CD4-positive, alpha-beta T cell (primary cell): Measurements from ENCODE around the gene VPS13D. TPM values are rescaled to one million over a fixed set of nuclear protein-coding genes. Genes with fewer than 3 reads are reported as not detected.

Experiments used
- ATAC-seq: fragments of 200-7000 bp; cut with Tn5 transposase; one replicate; pipeline ENCODE4 v1.10.0; 2022; ENCODE audit warnings: mild to moderate bottlenecking; ENCODE audit not compliant: poor library complexity
- CTCF ChIA-PET: fragments of 350-600 bp; sonication (Branson Sonifier 250); formaldehyde crosslinking; loops from one replicate; lab custom pipeline; 2021; ENCODE audit warnings: antibody characterized with exemption, inconsistent platforms; lab: Charles Lee
- POLR2A ChIA-PET: fragments of 350-600 bp; sonication (Branson Sonifier 250); formaldehyde crosslinking; loops from one replicate; lab custom pipeline; 2021; ENCODE audit warnings: antibody characterized with exemption, inconsistent platforms; lab: Charles Lee
- DNase-seq, 14 experiments: peaks; one replicate each; pipeline ENCODE4 v3.0.0-alpha.2; 2013 to 2020; ENCODE audit warnings: mixed read lengths in 2 of 14
- H3K27ac ChIP-seq, 2 donors: one replicate each; pipeline versions ENCODE4 v1.5.1 to v1.7.0; 2013; ENCODE audit warnings: low read length in 2 of 2, low read depth in 1 of 2, mild to moderate bottlenecking in 1 of 2
- H3K27me3 ChIP-seq, 2 experiments: 1 replicate in 1 of 2; 2 replicates in 1 of 2; pipeline versions ENCODE4 v1.6.1 to v1.7.0; 2013; ENCODE audit warnings: low read length in 2 of 2, control low read depth in 1 of 2, mild to moderate bottlenecking in 1 of 2, moderate library complexity in 1 of 2; ENCODE audit not compliant: insufficient read depth in 2 of 2, control insufficient read depth in 1 of 2
- H3K36me3 ChIP-seq: one replicate; pipeline ENCODE4 v1.6.1; 2013; ENCODE audit warnings: low read length, control low read depth; ENCODE audit not compliant: insufficient read depth
- H3K4me1 ChIP-seq: one replicate; pipeline ENCODE4 v1.6.1; 2013; ENCODE audit warnings: low read length, control low read depth; ENCODE audit not compliant: insufficient read depth
- H3K4me3 ChIP-seq: one replicate; pipeline ENCODE4 v1.5.1; 2013; ENCODE audit warnings: mild to moderate bottlenecking, low read length, moderate library complexity
- H3K9me3 ChIP-seq, 2 experiments: 1 replicate in 1 of 2; 2 replicates in 1 of 2; pipeline versions ENCODE4 v1.6.1 to v1.7.0; 2013; ENCODE audit warnings: low read length in 2 of 2, mild to moderate bottlenecking in 2 of 2, control low read depth in 1 of 2, moderate library complexity in 1 of 2; ENCODE audit not compliant: control insufficient read depth in 1 of 2, insufficient read depth in 1 of 2
- H3K27ac Mint-ChIP-seq: one replicate; pipeline ENCODE4 v1.8.0; 2020; ENCODE audit warnings: mixed read lengths
- H3K27me3 Mint-ChIP-seq: one replicate; pipeline ENCODE4 v1.8.0; 2021; ENCODE audit warnings: mixed read lengths
- H3K36me3 Mint-ChIP-seq: one replicate; pipeline ENCODE4 v1.8.0; 2021; ENCODE audit warnings: low read depth, mixed read lengths
- H3K4me1 Mint-ChIP-seq: one replicate; pipeline ENCODE4 v1.8.0; 2021; ENCODE audit warnings: low read depth, mixed read lengths
- H3K4me3 Mint-ChIP-seq: one replicate; pipeline ENCODE4 v1.8.0; 2020; ENCODE audit warnings: mild to moderate bottlenecking, mixed read lengths
- H3K9me3 Mint-ChIP-seq: one replicate; pipeline ENCODE4 v1.8.0; 2020; ENCODE audit warnings: mixed read lengths
- CTCF ChIP-seq: fragments of 200-600 bp; IDR thresholded peaks from one replicate; pipeline ENCODE4 v1.8.0; 2022; ENCODE audit warnings: antibody characterized with exemption, mild to moderate bottlenecking
- intact Hi-C, 2 experiments: fragments of 100-400 bp; cut with DNase I in 1 of 2; cut with micrococcal nuclease in 1 of 2; formaldehyde crosslinking; loops; one replicate each; pipeline versions ENCODE4 v1.15.1 to v1.9.0; 2023 to 2025; cut with DNase I, micrococcal nuclease
- total RNA-seq, 174 experiments: library from RNA in 2 of 174; stranded (reverse) in 2 of 174; gene quantifications; one replicate each; pipeline ENCODE4 v1.2.3 and lab custom pipeline; 2021 to 2026

Gene VPS13D
- total RNA-seq, 2 experiments from 2014 or later: 63.0 to 67.3 TPM

DNA sequence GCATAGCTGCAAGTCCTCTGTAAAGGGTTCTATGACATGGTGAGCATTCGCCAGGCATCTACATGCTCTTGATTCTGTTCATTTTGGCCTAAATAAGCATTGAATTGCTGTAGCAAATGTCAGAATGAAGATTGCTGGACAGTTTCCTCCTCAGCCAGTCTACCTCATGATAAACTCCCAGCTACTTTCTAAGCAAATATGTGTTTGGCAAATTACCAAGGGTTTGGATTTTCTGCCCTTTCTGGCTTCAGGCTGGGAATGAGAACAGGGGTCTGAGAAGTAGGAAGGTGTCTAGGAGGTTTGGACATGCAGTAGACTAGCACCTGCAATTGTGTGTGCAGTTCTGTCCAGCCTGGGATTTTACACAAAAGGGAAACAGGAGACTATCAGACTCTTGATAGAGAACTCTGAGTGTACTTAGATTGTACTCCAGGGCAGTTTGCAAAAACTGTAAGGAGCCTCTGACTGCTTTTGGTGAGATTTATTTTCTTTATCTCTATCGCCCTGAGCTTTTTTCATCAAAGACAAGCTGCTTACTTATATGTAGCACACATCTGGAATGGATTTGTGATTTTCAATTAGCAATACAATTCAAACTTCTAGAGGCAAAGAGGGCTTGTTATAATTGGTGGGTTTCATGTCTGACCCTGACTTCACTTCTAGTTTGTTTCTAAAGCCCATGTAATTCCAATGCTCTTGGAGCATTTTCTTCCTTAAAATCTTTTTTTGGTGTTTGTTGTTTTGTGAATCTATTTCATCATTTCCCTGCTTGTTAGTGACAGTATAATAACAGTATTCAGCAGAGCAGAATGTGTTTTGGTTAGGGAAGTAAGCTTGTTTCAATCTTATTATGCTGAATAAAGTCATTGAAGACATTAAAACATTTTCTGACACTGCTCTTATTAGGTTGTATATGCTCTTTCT is 150.8 kb downstream of the VPS13D start:
- no peak for ATAC-seq
- H3K27ac Mint-ChIP-seq: peak overlapping the region; percentile 51
- H3K36me3 Mint-ChIP-seq: peaks cover 91% of the 10 kb centered on the region

DNA sequence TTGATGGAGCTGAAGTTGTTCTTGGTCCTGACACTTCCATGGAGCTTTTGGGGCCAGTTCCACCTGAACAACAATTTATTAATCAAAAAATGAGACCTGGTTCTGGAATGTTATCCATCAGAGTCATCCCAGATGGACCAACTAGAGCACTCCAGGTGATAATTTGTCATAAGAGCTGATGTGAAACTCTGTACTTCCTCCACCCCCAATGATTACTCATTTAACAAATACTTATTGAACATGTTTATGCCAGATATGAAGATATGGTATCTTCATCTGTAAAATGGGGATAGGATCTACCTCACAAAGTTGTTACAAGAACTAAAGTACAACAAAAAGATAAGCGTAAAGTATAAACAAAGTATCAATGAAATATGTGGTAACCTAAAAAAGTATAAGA is 153.2 kb downstream of the VPS13D start:
- no peak overlapping the region for H3K27ac ChIP-seq
- POLR2A ChIA-PET: no interaction called here

More for the DNA sequence above, 150.8 kb downstream of the VPS13D start:
- H3K9me3 Mint-ChIP-seq: no peaks in the 10 kb centered on the region
- Histone ChIP-seq H3K4me3 (no peak overlapping the region), H3K36me3 (peaks cover 51% of the 10 kb centered on the region), H3K27ac (no peak overlapping the region), H3K4me1 (peaks cover 16% of the 10 kb centered on the region), H3K27me3 (no peaks in the 10 kb centered on the region), H3K9me3 (no peaks in the 10 kb centered on the region)
- no peak overlapping the region for H3K4me3 Mint-ChIP-seq
- TF ChIP-seq CTCF: no peak
- H3K27me3 Mint-ChIP-seq: no peaks in the 10 kb centered on the region
- ChIA-PET CTCF (no interaction called here), POLR2A (interaction anchor here (0.6 to 0.7 kb wide), 2 partner anchors 180 to 255 kb away, joined by 3 read pairs; no protein-coding TSS in a partner anchor)
- intact Hi-C loops: no loop called here
- DNase-seq: no peak
- peaks cover 42% of the 10 kb centered on the region for H3K4me1 Mint-ChIP-seq

GRCh38 chr1:12383786-12384185 is 154.0 kb downstream of the VPS13D start:
- Histone ChIP-seq H3K9me3 (peaks cover 0 to 14% of the 10 kb centered on the region in 2 experiments), H3K4me1 (peaks cover 29% of the 10 kb centered on the region), H3K36me3 (peaks cover 53% of the 10 kb centered on the region), H3K27me3 (no peaks in the 10 kb centered on the region), H3K4me3 (no peak overlapping the region), H3K27ac (peak overlapping the region; percentile 44 to 66)
- Mint-ChIP-seq H3K9me3 (peaks cover 6% of the 10 kb centered on the region), H3K4me1 (peaks cover 58% of the 10 kb centered on the region), H3K27ac (peak overlapping the region; percentile 74), H3K27me3 (no peaks in the 10 kb centered on the region), H3K4me3 (peak overlapping the region; percentile 2), H3K36me3 (peaks cover 93% of the 10 kb centered on the region)
- intact Hi-C loops: no loop called here
- DNase-seq: no peak
- POLR2A ChIA-PET: no interaction called here
- ATAC-seq: no peak
- CTCF ChIA-PET: interaction anchor here (2.1 kb wide), 1 partner anchor 236 kb away, joined by 12 read pairs; no protein-coding TSS in a partner anchor
- no peak for TF ChIP-seq CTCF

More for the DNA sequence above, 153.2 kb downstream of the VPS13D start:
- no peak overlapping the region for H3K4me3 ChIP-seq
- peaks cover 58% of the 10 kb centered on the region for H3K36me3 ChIP-seq
- DNase-seq (no peak), ATAC-seq (no peak)
- Mint-ChIP-seq H3K27ac (peak overlapping the region; percentile 74), H3K9me3 (peaks cover 6% of the 10 kb centered on the region), H3K4me1 (peaks cover 58% of the 10 kb centered on the region), H3K4me3 (no peak overlapping the region), H3K27me3 (no peaks in the 10 kb centered on the region), H3K36me3 (peaks cover 91% of the 10 kb centered on the region)
- CTCF ChIA-PET: no interaction called here
- intact Hi-C loops: no loop called here
- H3K9me3 ChIP-seq: peaks cover 0 to 14% of the 10 kb centered on the region in 2 experiments
- no peak for TF ChIP-seq CTCF
- H3K4me1 ChIP-seq: peaks cover 29% of the 10 kb centered on the region
- no peaks in the 10 kb centered on the region for H3K27me3 ChIP-seq
